A673 (cell line): Measurements from ENCODE around the gene EPAS1. TPM values are rescaled to one million over a fixed set of nuclear protein-coding genes. Genes with fewer than 3 reads are reported as not detected.

ENCODE experiments used
- BruUV-seq: library from RNA; stranded (reverse); fragments of 400-500 nt; replicated peaks from 2 replicates; lab custom pipeline; 2021; lab: Mats Ljungman, UMichigan
- CTCF ChIA-PET: fragments of 300-600 bp; sonication (Branson Sonifier 250); formaldehyde crosslinking; loops from one replicate; lab custom pipeline; 2022; ENCODE audit warnings: antibody characterized with exemption; lab: Charles Lee
- POLR2A ChIA-PET: fragments of 300-600 bp; sonication (Branson Sonifier 250); formaldehyde crosslinking; loops from one replicate; lab custom pipeline; 2022; ENCODE audit warnings: antibody characterized with exemption; ENCODE audit not compliant: low non-redundant PET; lab: Charles Lee
- DNase-seq: peaks from one replicate; pipeline ENCODE4 v3.0.0-alpha.2; 2015; ENCODE audit warnings: low spot score
- H3K27ac ChIP-seq: fragments of 200-600 bp; sonication (generic); 2 replicates; pipeline ENCODE4 v1.5.1; 2016; ENCODE audit warnings: mixed run types, low read depth, mild to moderate bottlenecking, mixed read lengths, antibody characterized with exemption, low read length; ENCODE audit not compliant: poor library complexity, severe bottlenecking
- H3K27me3 ChIP-seq: fragments of 200-600 bp; sonication (generic); replicated peaks from 2 replicates; pipeline ENCODE4 v1.6.1; 2017; ENCODE audit warnings: mixed run types, low read depth, mild to moderate bottlenecking, mixed read lengths, antibody characterized with exemption, low read length; ENCODE audit not compliant: insufficient read depth, poor library complexity
- H3K36me3 ChIP-seq: fragments of 200-600 bp; sonication (generic); 2 replicates; pipeline ENCODE4 v1.6.1; 2016; ENCODE audit warnings: mixed run types, mild to moderate bottlenecking, mixed read lengths, antibody characterized with exemption, low read length; ENCODE audit not compliant: insufficient read depth, poor library complexity, severe bottlenecking
- H3K4me1 ChIP-seq: fragments of 200-600 bp; sonication (generic); 2 replicates; pipeline ENCODE4 v1.6.1; 2017; ENCODE audit warnings: mixed run types, mild to moderate bottlenecking, mixed read lengths, antibody characterized with exemption, low read length; ENCODE audit not compliant: insufficient read depth, poor library complexity, severe bottlenecking
- H3K4me3 ChIP-seq: fragments of 200-600 bp; sonication (generic); 2 replicates; pipeline ENCODE4 v1.5.1; 2016; ENCODE audit warnings: low read depth, mixed run types, mild to moderate bottlenecking, mixed read lengths, low read length; ENCODE audit not compliant: poor library complexity, severe bottlenecking
- H3K9me3 ChIP-seq: fragments of 200-600 bp; sonication (generic); 2 replicates; pipeline ENCODE4 v1.6.1; 2016; ENCODE audit warnings: mixed run types, low read depth, mild to moderate bottlenecking, mixed read lengths, antibody characterized with exemption, low read length; ENCODE audit not compliant: poor library complexity, severe bottlenecking
- CTCF ChIP-seq: fragments of 300-800, 200-600 bp; sonication (generic); conservative IDR thresholded peaks from 2 replicates; pipeline ENCODE4 v1.5.1; 2017; ENCODE audit warnings: low read depth, mild to moderate bottlenecking, antibody characterized with exemption, low read length, moderate library complexity, mixed read lengths
- EZH2 ChIP-seq: fragments of 200-600 bp; sonication (generic); IDR thresholded peaks from 2 replicates; pipeline ENCODE4 v1.6.1; 2017; ENCODE audit warnings: borderline replicate concordance, low read depth, mild to moderate bottlenecking, mixed read lengths, antibody characterized with exemption, low read length; ENCODE audit not compliant: poor library complexity, severe bottlenecking
- intact Hi-C: fragments of 100-400 bp; cut with micrococcal nuclease; formaldehyde crosslinking; loops from one replicate; pipeline ENCODE4 v1.10.0; 2022; ENCODE audit not compliant: unreplicated experiment
- total RNA-seq: library from RNA; stranded (reverse); gene quantifications from 2 replicates; pipeline ENCODE4 v1.2.3, GENCODE V29; 2021

The EPAS1 gene
- total RNA-seq, 1 experiment from 2014 or later: 0.41 TPM

- no TSS peak for BruUV-seq
- Histone ChIP-seq H3K4me3 (no peak overlapping the region), H3K9me3 (no peaks in the 10 kb centered on the region), H3K27ac (no peak overlapping the region), H3K4me1 (no peaks in the 10 kb centered on the region), H3K27me3 (no peaks in the 10 kb centered on the region), H3K36me3 (no peaks in the 10 kb centered on the region)
- TF ChIP-seq CTCF: no peak
- TF ChIP-seq EZH2: no peak
- intact Hi-C loops: no loop called here
- CTCF ChIA-PET: no interaction called here
- DNase-seq: peak; percentile 60
- POLR2A ChIA-PET: no interaction called here
Observed at GRCh38 chr2:46422717-46423394, 125.6 kb downstream of the EPAS1 start.

DNA sequence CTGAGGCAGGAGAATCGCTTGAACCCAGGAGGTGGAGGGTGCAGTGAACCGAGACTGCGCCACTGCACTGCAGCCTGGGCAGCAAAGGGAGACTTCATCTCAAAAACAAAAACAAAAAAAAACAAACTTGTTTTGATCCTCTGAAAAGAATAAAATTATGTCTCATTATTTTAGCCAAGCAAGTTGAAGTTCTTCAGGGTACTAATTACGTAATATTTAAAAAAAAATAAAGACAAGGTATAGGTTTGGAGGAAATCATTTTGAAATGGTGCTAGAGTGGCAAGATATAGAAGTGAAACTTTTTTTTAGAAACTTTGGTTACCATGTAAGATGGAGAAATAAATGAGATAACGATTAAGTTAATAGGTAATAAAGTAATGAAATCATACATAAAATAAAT is 127.7 kb downstream of the EPAS1 start:
- DNase-seq: no peak
- intact Hi-C loops: no loop called here
- no peaks in the 10 kb centered on the region for H3K4me1 ChIP-seq
- POLR2A ChIA-PET: no interaction called here
- H3K4me3 ChIP-seq: no peak overlapping the region
- H3K27ac ChIP-seq: no peak overlapping the region
- no TSS peak for BruUV-seq
- H3K36me3 ChIP-seq: no peaks in the 10 kb centered on the region
- TF ChIP-seq CTCF (no peak), EZH2 (no peak)
- H3K9me3 ChIP-seq: no peaks in the 10 kb centered on the region
- H3K27me3 ChIP-seq: no peaks in the 10 kb centered on the region
- CTCF ChIA-PET: no interaction called here

GRCh38 chr2:46428911-46429436 is 131.8 kb downstream of the EPAS1 start:
- no peak overlapping the region for H3K27ac ChIP-seq
- DNase-seq: no peak
- H3K4me1 ChIP-seq: no peaks in the 10 kb centered on the region
- peaks cover 24% of the 10 kb centered on the region for H3K27me3 ChIP-seq
- intact Hi-C loops: no loop called here
- no peak overlapping the region for H3K4me3 ChIP-seq
- CTCF ChIA-PET: no interaction called here
- POLR2A ChIA-PET: no interaction called here
- H3K9me3 ChIP-seq: no peaks in the 10 kb centered on the region
- BruUV-seq: no TSS peak
- no peaks in the 10 kb centered on the region for H3K36me3 ChIP-seq
- TF ChIP-seq EZH2 (no peak), CTCF (no peak)
